Body of pancreas (tissue), 4 donors: ENCODE data around the gene CLDN34.

Source experiments
- CTCF ChIP-seq, 7 experiments: fragments of 450-650 bp in 4 of 7; fragments of 200-600 bp in 3 of 7; sonication (generic) in 3 of 7; IDR thresholded peaks; one replicate each; pipeline ENCODE4 v1.5.1; 2016 to 2019; ENCODE audit warnings: antibody characterized with exemption in 7 of 7
- POLR2A ChIP-seq, 3 donors: fragments of 450-650 bp; IDR thresholded peaks; one replicate each; pipeline ENCODE4 v1.6.1; 2016; ENCODE audit warnings: antibody characterized with exemption in 3 of 3, mild to moderate bottlenecking in 2 of 3

GRCh38 chrX:9952300-9952699 is 14.9 kb upstream of the CLDN34 start:
- TF ChIP-seq CTCF (IDR thresholded peaks at IDR 0.05): no peak
- TF ChIP-seq POLR2A (IDR thresholded peaks at IDR 0.05): no peak
